Stomach smooth muscle (tissue), 2 donors: ENCODE results near the gene BEX2.

Experiments used
- H3K27ac ChIP-seq: one replicate; pipeline ENCODE4 v1.7.0; 2013; ENCODE audit warnings: mild to moderate bottlenecking, low read length, inconsistent platforms
- H3K27me3 ChIP-seq, 2 donors: one replicate each; pipeline ENCODE4 v1.7.0; 2013; ENCODE audit warnings: low read length in 2 of 2; ENCODE audit not compliant: insufficient read depth in 2 of 2, control insufficient read depth in 1 of 2
- H3K36me3 ChIP-seq, 2 donors: one replicate each; pipeline ENCODE4 v1.7.0; 2013; ENCODE audit warnings: low read length in 2 of 2; ENCODE audit not compliant: control insufficient read depth in 2 of 2, insufficient read depth in 2 of 2
- H3K4me1 ChIP-seq: one replicate; pipeline ENCODE4 v1.7.0; 2013; ENCODE audit warnings: low read length; ENCODE audit not compliant: control insufficient read depth, insufficient read depth
- H3K4me3 ChIP-seq, 2 donors: one replicate each; pipeline ENCODE4 v1.7.0; 2013; ENCODE audit warnings: low read length in 2 of 2
- H3K9ac ChIP-seq, 2 donors: one replicate each; pipeline ENCODE4 v1.7.0; 2013; ENCODE audit warnings: low read length in 2 of 2, mild to moderate bottlenecking in 1 of 2
- H3K9me3 ChIP-seq, 2 donors: one replicate each; pipeline ENCODE4 v1.7.0; 2013; ENCODE audit warnings: low read length in 2 of 2; ENCODE audit not compliant: control insufficient read depth in 2 of 2
- donor health status: healthy.
- donor health status: Pancreatic carcinoma.

Gene BEX2

DNA sequence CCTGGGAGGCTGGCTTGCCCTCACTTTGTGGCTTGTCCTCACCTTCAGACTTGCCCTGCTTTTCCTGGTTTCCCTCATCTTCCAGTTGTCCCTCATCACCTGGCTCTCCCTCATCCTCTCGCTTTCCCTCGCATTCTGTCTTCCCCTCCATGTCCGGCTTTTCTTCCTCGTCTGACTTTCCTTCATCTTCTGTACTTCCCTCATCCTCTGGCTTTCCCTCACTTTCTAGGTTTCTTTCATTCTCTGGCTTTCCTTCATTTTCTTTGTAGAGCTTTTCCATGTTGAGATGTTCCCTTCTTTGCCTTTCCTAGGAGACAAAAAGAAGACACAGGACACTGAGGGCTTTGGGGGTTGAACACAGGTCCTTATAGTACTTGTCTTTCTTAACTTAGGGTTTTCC, 36.5 kb downstream of the BEX2 start:
- H3K27me3 ChIP-seq: peaks cover 7 to 37% of the 10 kb centered on the region in 2 donors
- H3K9ac ChIP-seq: no peak overlapping the region
- no peaks in the 10 kb centered on the region for H3K4me1 ChIP-seq
- no peaks in the 10 kb centered on the region for H3K9me3 ChIP-seq
- H3K36me3 ChIP-seq: no peaks in the 10 kb centered on the region
- H3K27ac ChIP-seq: no peak overlapping the region
- H3K4me3 ChIP-seq: no peak overlapping the region
